Trophoblast cell (in vitro differentiated cells and primary cell): ENCODE data around the gene QKI.
"Not testable (repeated sequence)": the region's sequence is repeated elsewhere in the genome, so short reads cannot be mapped to it uniquely, and the experiment has no call there.

Experiments used
- DNase-seq, 2 donors: peaks; one replicate each; pipeline ENCODE4 v3.0.0-alpha.2; 2016
- H2AFZ ChIP-seq: 2 replicates; pipeline ENCODE4 v1.6.1; 2013; ENCODE audit warnings: low read length, moderate library complexity, mild to moderate bottlenecking; ENCODE audit not compliant: insufficient read depth, poor library complexity
- H2AK5ac ChIP-seq: 2 replicates; pipeline ENCODE4 v1.6.1; 2013; ENCODE audit warnings: mild to moderate bottlenecking, low read length
- H2BK120ac ChIP-seq: 2 replicates; pipeline ENCODE4 v1.6.1; 2013; ENCODE audit warnings: low read length, mild to moderate bottlenecking, moderate library complexity; ENCODE audit not compliant: insufficient read depth, poor library complexity
- H2BK12ac ChIP-seq: 2 replicates; pipeline ENCODE4 v1.6.1; 2013; ENCODE audit warnings: mild to moderate bottlenecking, low read length, moderate library complexity
- H2BK5ac ChIP-seq: 2 replicates; pipeline ENCODE4 v1.6.1; 2013; ENCODE audit warnings: low read length, low read depth, moderate library complexity, mild to moderate bottlenecking; ENCODE audit not compliant: poor library complexity
- H3K14ac ChIP-seq: 2 replicates; pipeline ENCODE4 v1.6.1; 2013; ENCODE audit warnings: mild to moderate bottlenecking, low read length
- H3K18ac ChIP-seq: 2 replicates; pipeline ENCODE4 v1.6.1; 2013; ENCODE audit warnings: mild to moderate bottlenecking, low read length
- H3K23ac ChIP-seq: 2 replicates; pipeline ENCODE4 v1.6.1; 2013; ENCODE audit warnings: low read length
- H3K27ac ChIP-seq: 2 replicates; pipeline ENCODE4 v1.5.1; 2013; ENCODE audit warnings: low read depth, mild to moderate bottlenecking, inconsistent platforms, low read length, moderate library complexity
- H3K27me3 ChIP-seq: 2 replicates; pipeline ENCODE4 v1.6.1; 2013; ENCODE audit warnings: inconsistent platforms, mild to moderate bottlenecking, low read length, moderate library complexity; ENCODE audit not compliant: insufficient read depth
- H3K36me3 ChIP-seq, 2 experiments: 1 replicate in 1 of 2; 2 replicates in 1 of 2; pipeline ENCODE4 v1.6.1; 2013; ENCODE audit warnings: low read length in 2 of 2, mild to moderate bottlenecking in 2 of 2, moderate library complexity in 1 of 2; ENCODE audit not compliant: insufficient read depth in 2 of 2, control insufficient read depth in 1 of 2
- H3K4ac ChIP-seq: 2 replicates; pipeline ENCODE4 v1.6.1; 2013; ENCODE audit warnings: low read depth, mild to moderate bottlenecking, low read length, moderate library complexity
- H3K4me1 ChIP-seq, 2 experiments: 1 replicate in 1 of 2; 2 replicates in 1 of 2; pipeline ENCODE4 v1.6.1; 2013; ENCODE audit warnings: low read length in 2 of 2, mild to moderate bottlenecking in 2 of 2, moderate library complexity in 1 of 2; ENCODE audit not compliant: insufficient read depth in 2 of 2, control insufficient read depth in 1 of 2
- H3K4me2 ChIP-seq: 2 replicates; pipeline ENCODE4 v1.6.1; 2013; ENCODE audit warnings: inconsistent platforms, mild to moderate bottlenecking, low read length, moderate library complexity
- H3K4me3 ChIP-seq: 2 replicates; pipeline ENCODE4 v1.5.1; 2013; ENCODE audit warnings: mild to moderate bottlenecking, low read depth, low read length, inconsistent platforms
- H3K79me1 ChIP-seq: one replicate; pipeline ENCODE4 v1.6.1; 2013; ENCODE audit warnings: low read length
- H3K79me2 ChIP-seq: 2 replicates; pipeline ENCODE4 v1.6.1; 2013; ENCODE audit warnings: low read length, mild to moderate bottlenecking; ENCODE audit not compliant: control insufficient read depth, insufficient read depth, poor library complexity
- H3K9ac ChIP-seq: 2 replicates; pipeline ENCODE4 v1.6.1; 2013; ENCODE audit warnings: mild to moderate bottlenecking, low read length
- H3K9me3 ChIP-seq: 2 replicates; pipeline ENCODE4 v1.6.1; 2013; ENCODE audit warnings: low read depth, mild to moderate bottlenecking, control low read depth, inconsistent platforms, low read length; ENCODE audit not compliant: insufficient read depth
- H4K12ac ChIP-seq: 2 replicates; pipeline ENCODE4 v1.6.1; 2013; ENCODE audit warnings: low read depth, mild to moderate bottlenecking, low read length, moderate library complexity
- H4K8ac ChIP-seq: 2 replicates; pipeline ENCODE4 v1.6.1; 2013; ENCODE audit warnings: low read depth, mild to moderate bottlenecking, low read length, moderate library complexity
- H4K91ac ChIP-seq: one replicate; pipeline ENCODE4 v1.6.1; 2013; ENCODE audit warnings: low read depth, mild to moderate bottlenecking, low read length, moderate library complexity
- WGBS: extraction: QIAGEN DNeasy Blood & Tissue Kit; methylation state at CpG from one replicate; pipeline ENCODE4 v1.1.7; 2013; ENCODE audit warnings: missing lambda C conversion rate; ENCODE audit not compliant: insufficient read length, insufficient coverage; ENCODE audit errors: extremely low coverage; 5-methylcytosine and 5-hydroxymethylcytosine counted together

Gene QKI

GRCh38 chr6:163381118-163381756 is 33.3 kb upstream of the QKI start:
- Histone ChIP-seq H2BK120ac (no peak overlapping the region), H3K4me1 (peaks cover 0 to 3% of the 10 kb centered on the region in 2 experiments), H3K23ac (no peak overlapping the region), H3K18ac (no peak overlapping the region), H3K79me2 (no peaks in the 10 kb centered on the region), H3K79me1 (no peaks in the 10 kb centered on the region), H3K9me3 (no peaks in the 10 kb centered on the region), H2BK5ac (no peak overlapping the region), H2AK5ac (no peak overlapping the region), H3K36me3 (no peaks in the 10 kb centered on the region), H2AFZ (no peak overlapping the region), H3K4ac (no peak overlapping the region), H3K14ac (no peak overlapping the region), H3K4me2 (no peak overlapping the region), H3K27me3 (no peaks in the 10 kb centered on the region), H4K12ac (no peak overlapping the region), H3K27ac (no peak overlapping the region), H4K8ac (no peak overlapping the region), H3K4me3 (no peak overlapping the region), H3K9ac (no peak overlapping the region), H2BK12ac (no peak overlapping the region), H4K91ac (no peak overlapping the region)
- no CpG with 5 or more reads among the region's 8 CpGs for WGBS
- no peak for DNase-seq

- not testable (repeated sequence) for H3K79me2 ChIP-seq, H3K9ac ChIP-seq, H3K4me3 ChIP-seq, DNase-seq, H3K27ac ChIP-seq, H4K91ac ChIP-seq, H4K12ac ChIP-seq, H3K27me3 ChIP-seq, H2AK5ac ChIP-seq, H2BK5ac ChIP-seq, H3K4me2 ChIP-seq, H2AFZ ChIP-seq, H3K9me3 ChIP-seq, H4K8ac ChIP-seq, H3K23ac ChIP-seq, H2BK120ac ChIP-seq, H3K4ac ChIP-seq, H3K4me1 ChIP-seq, H2BK12ac ChIP-seq, H3K79me1 ChIP-seq, H3K18ac ChIP-seq, H3K14ac ChIP-seq, H3K36me3 ChIP-seq
- WGBS = no CpG with 5 or more reads among the region's 3 CpGs
These were observed 31.1 kb upstream of the QKI start for GRCh38 chr6:163383396-163383795.

GRCh38 chr6:163383912-163384311 is 30.6 kb upstream of the QKI start:
- Histone ChIP-seq H2AFZ (no peak overlapping the region), H3K4me3 (no peak overlapping the region), H3K27ac (no peak overlapping the region), H3K79me1 (peaks cover 5% of the 10 kb centered on the region), H3K27me3 (no peaks in the 10 kb centered on the region), H2AK5ac (no peak overlapping the region), H2BK120ac (no peak overlapping the region), H3K36me3 (no peaks in the 10 kb centered on the region), H3K9ac (no peak overlapping the region), H4K12ac (no peak overlapping the region), H3K4me2 (no peak overlapping the region), H3K4ac (no peak overlapping the region), H3K23ac (no peak overlapping the region), H4K91ac (no peak overlapping the region), H3K4me1 (peaks cover 0 to 3% of the 10 kb centered on the region in 2 experiments), H4K8ac (no peak overlapping the region), H3K18ac (no peak overlapping the region), H2BK12ac (no peak overlapping the region), H2BK5ac (no peak overlapping the region), H3K14ac (no peak overlapping the region), H3K79me2 (no peaks in the 10 kb centered on the region), H3K9me3 (no peaks in the 10 kb centered on the region)
- no CpG with 5 or more reads among the region's 5 CpGs for WGBS
- peak in 1 of 2 donors; percentile 24 for DNase-seq

GRCh38 chr6:163384510-163384909 is 30.0 kb upstream of the QKI start:
- Histone ChIP-seq H3K9ac (no peak overlapping the region), H3K4me1 (peaks cover 0 to 3% of the 10 kb centered on the region in 2 experiments), H3K9me3 (no peaks in the 10 kb centered on the region), H2BK120ac (no peak overlapping the region), H2BK12ac (no peak overlapping the region), H4K91ac (no peak overlapping the region), H3K23ac (no peak overlapping the region), H2AFZ (no peak overlapping the region), H2BK5ac (no peak overlapping the region), H3K79me2 (no peaks in the 10 kb centered on the region), H3K36me3 (no peaks in the 10 kb centered on the region), H3K4me2 (no peak overlapping the region), H3K18ac (no peak overlapping the region), H4K12ac (no peak overlapping the region), H3K27ac (no peak overlapping the region), H3K4ac (no peak overlapping the region), H3K14ac (no peak overlapping the region), H3K4me3 (no peak overlapping the region), H3K27me3 (no peaks in the 10 kb centered on the region), H3K79me1 (peaks cover 5% of the 10 kb centered on the region), H4K8ac (no peak overlapping the region), H2AK5ac (no peak overlapping the region)
- no peak for DNase-seq
- WGBS = no CpG with 5 or more reads among the region's 2 CpGs
